K562 (cell line): ENCODE data around the gene RUNX3. TPM values are rescaled to one million over a fixed set of nuclear protein-coding genes. Genes with fewer than 3 reads are reported as not detected.

ENCODE experiments used
- ATAC-seq: fragments of 200-7000 bp; cut with Tn5 transposase; 3 replicates; pipeline ENCODE4 v1.9.1; 2020; ENCODE audit warnings: moderate library complexity
- BruUV-seq: library from RNA; stranded (reverse); fragments of 400-500 nt; replicated peaks from 2 replicates; lab custom pipeline; 2021; lab: Mats Ljungman, UMichigan
- CTCF ChIA-PET: fragments of 300-600 bp; formaldehyde crosslinking; extraction: SDS; loops from one replicate; lab custom pipeline; 2021; ENCODE audit warnings: low intra/inter-chr PET ratio; lab: Yijun Ruan, JAX
- POLR2A ChIA-PET: fragments of 300-600, 350-650 bp; sonication (Branson Sonifier 250); formaldehyde crosslinking; extraction: SDS; loops from one replicate; lab custom pipeline; 2021; ENCODE audit warnings: antibody characterized with exemption, inconsistent platforms; lab: Yijun Ruan, JAX
- DNase-seq, 4 experiments: peaks; one replicate each; pipeline versions ENCODE4 v3.0.0 to v3.0.0-alpha.2; 2011 to 2018; ENCODE audit warnings: low spot score in 3 of 4, mixed read lengths in 3 of 4; ENCODE audit errors: extremely low read depth in 1 of 4
- FAIRE-seq: peaks from 2 replicates; lab custom pipeline; 2011; peaks lifted over from hg19 to GRCh38; lab: Jason Lieb, UNC
- H2AFZ ChIP-seq: 2 replicates; pipeline ENCODE4 v1.6.0; 2011; ENCODE audit warnings: low read depth, low read length, control low read depth, inconsistent platforms
- H3K27ac ChIP-seq: fragments of 200-600 bp; 3 replicates; pipeline ENCODE4 v1.8.0; 2011; ENCODE audit warnings: low read depth, mild to moderate bottlenecking, control low read depth, inconsistent platforms, low read length, moderate library complexity, mixed read lengths; ENCODE audit errors: extremely low read depth
- H3K27me3 ChIP-seq, 2 experiments: fragments of 300-600 bp in 1 of 2; 2 replicates in 1 of 2; 3 replicates in 1 of 2; pipeline versions ENCODE4 v1.6.0 to v1.8.0; 2011; ENCODE audit warnings: inconsistent platforms in 2 of 2, low read length in 2 of 2, mild to moderate bottlenecking in 1 of 2, mixed read lengths in 1 of 2, moderate library complexity in 1 of 2; ENCODE audit not compliant: control insufficient read depth in 2 of 2, insufficient read depth in 2 of 2
- H3K36me3 ChIP-seq: fragments of 300-600 bp; 3 replicates; pipeline ENCODE4 v1.8.0; 2011; ENCODE audit warnings: mild to moderate bottlenecking, low read length, inconsistent platforms; ENCODE audit not compliant: control insufficient read depth, insufficient read depth
- H3K4me1 ChIP-seq, 2 experiments: fragments of 200-600 bp in 1 of 2; replicated peaks in 1 of 2; 2 replicates in 1 of 2; 3 replicates in 1 of 2; pipeline versions ENCODE4 v1.5.1 to v1.8.0; 2011; ENCODE audit warnings: inconsistent platforms in 2 of 2, low read length in 2 of 2, mild to moderate bottlenecking in 1 of 2, mixed read lengths in 1 of 2, moderate library complexity in 1 of 2; ENCODE audit not compliant: control insufficient read depth in 2 of 2, insufficient read depth in 2 of 2
- H3K4me2 ChIP-seq: 2 replicates; pipeline ENCODE4 v1.6.1; 2011; ENCODE audit warnings: low read length, control low read depth, inconsistent platforms, mixed read lengths; ENCODE audit not compliant: insufficient read depth
- H3K4me3 ChIP-seq: fragments of 200-600 bp; sonication (generic), shearing (Covaris generic); 2 replicates; pipeline ENCODE4 v1.5.1; 2016; ENCODE audit warnings: control low read depth, inconsistent platforms
- H3K79me2 ChIP-seq: fragments of 200-600 bp; 3 replicates; pipeline ENCODE4 v1.8.0; 2011; ENCODE audit warnings: low read length, inconsistent platforms; ENCODE audit not compliant: control insufficient read depth, insufficient read depth
- H3K9ac ChIP-seq, 2 experiments: 2 replicates each; pipeline versions ENCODE4 v1.6.0 to v1.6.1; 2011; ENCODE audit warnings: low read depth in 2 of 2, low read length in 2 of 2, control low read depth in 1 of 2, inconsistent platforms in 1 of 2, mild to moderate bottlenecking in 1 of 2, mixed read lengths in 1 of 2; ENCODE audit not compliant: insufficient read depth in 1 of 2
- H3K9me1 ChIP-seq: one replicate; pipeline ENCODE4 v1.6.0; 2011; ENCODE audit warnings: inconsistent platforms, mild to moderate bottlenecking, low read length, moderate library complexity; ENCODE audit not compliant: control insufficient read depth, insufficient read depth
- H3K9me3 ChIP-seq: replicated peaks from 2 replicates; pipeline ENCODE4 v1.5.1; 2011; ENCODE audit warnings: low read depth, low read length, inconsistent platforms; ENCODE audit not compliant: control insufficient read depth, insufficient read depth
- H4K20me1 ChIP-seq: replicated peaks from 2 replicates; pipeline ENCODE4 v1.6.1; 2011; ENCODE audit warnings: low read length, inconsistent platforms, mixed read lengths; ENCODE audit not compliant: control insufficient read depth, insufficient read depth
- ADNP ChIP-seq: fragments of 200-800 bp; sonication (Bioruptor generic); IDR thresholded peaks from 2 replicates; pipeline ENCODE4 v1.6.1; 2016; ENCODE audit warnings: missing genetic modification characterization, missing compliant biosample characterization
- C11orf30 ChIP-seq: fragments of 450-650 bp; IDR thresholded peaks from 2 replicates; pipeline ENCODE4 v1.6.1; 2016; ENCODE audit warnings: low read depth, mild to moderate bottlenecking
- CBFB ChIP-seq: sonication (generic); formaldehyde crosslinking; IDR thresholded peaks from 2 replicates; pipeline ENCODE4 v1.4.0; 2020; ENCODE audit warnings: mild to moderate bottlenecking, missing genetic modification reagents
- E2F1 ChIP-seq: sonication (generic); formaldehyde crosslinking; IDR thresholded peaks from 2 replicates; pipeline ENCODE4 v1.8.1; 2023; ENCODE audit warnings: mild to moderate bottlenecking, missing genetic modification reagents, moderate library complexity
- GABPB2 ChIP-seq: fragments of 250-450 bp; sonication (Bioruptor Pico); conservative IDR thresholded peaks from 2 replicates; pipeline ENCODE4 v1.5.1; 2021; ENCODE audit warnings: mild to moderate bottlenecking
- HNRNPLL ChIP-seq: fragments of 200-400 bp; formaldehyde crosslinking; IDR thresholded peaks from 2 replicates; pipeline ENCODE4 v1.6.1; 2017; ENCODE audit warnings: low read length, low read depth, mild to moderate bottlenecking; ENCODE audit not compliant: poor library complexity, severe bottlenecking
- ILF3 ChIP-seq: fragments of 450-650 bp; IDR thresholded peaks from 2 replicates; pipeline ENCODE4 v1.6.1; 2018; ENCODE audit warnings: antibody characterized with exemption, mild to moderate bottlenecking, moderate library complexity, borderline replicate concordance
- IRF2 ChIP-seq: sonication (generic); formaldehyde crosslinking; IDR thresholded peaks from 2 replicates; pipeline ENCODE4 v1.8.1; 2022; ENCODE audit warnings: mild to moderate bottlenecking, missing genetic modification reagents
- PYGO2 ChIP-seq: fragments of 450-650 bp; IDR thresholded peaks from 2 replicates; pipeline ENCODE4 v1.6.1; 2016; ENCODE audit warnings: mild to moderate bottlenecking, missing genetic modification characterization, moderate library complexity, missing compliant biosample characterization
- RFX7 ChIP-seq: fragments of 250-450 bp; sonication (Bioruptor Pico); IDR thresholded peaks from 2 replicates; pipeline ENCODE4 v1.5.1; 2021; ENCODE audit warnings: mild to moderate bottlenecking
- YBX1 ChIP-seq: fragments of 450-650 bp; IDR thresholded peaks from 2 replicates; pipeline ENCODE4 v1.7.1; 2016; ENCODE audit warnings: mild to moderate bottlenecking
- ZKSCAN8 ChIP-seq: fragments of 200-800 bp; sonication (Bioruptor generic); IDR thresholded peaks from 2 replicates; pipeline ENCODE4 v1.6.1; 2016; ENCODE audit warnings: missing genetic modification characterization, missing compliant biosample characterization
- ZNF354B ChIP-seq: fragments of 250-450 bp; sonication (Bioruptor Pico); IDR thresholded peaks from 2 replicates; pipeline ENCODE4 v1.4.0; 2020
- WGBS: fragments of 100-300 bp; shearing (Covaris generic); methylation state at CpG from one replicate; pipeline ENCODE4 v1.1.6; 2016; ENCODE audit warnings: low coverage, mixed read lengths; ENCODE audit not compliant: insufficient coverage; ENCODE audit errors: missing lambda C conversion rate; 5-methylcytosine and 5-hydroxymethylcytosine counted together
- in situ Hi-C: fragments of 300-500 bp; cut with MboI; formaldehyde crosslinking; loops from 4 replicates; pipeline ENCODE4 v1.15.0; 2018; ENCODE audit warnings: inconsistent platforms, mixed read lengths
- intact Hi-C: fragments of 100-400 bp; cut with micrococcal nuclease; formaldehyde crosslinking; loops from 2 replicates; pipeline ENCODE4 v1.14.2; 2022
- polyA plus RNA-seq, 8 experiments: library from polyadenylated mRNA; depleted of rRNA in 4 of 8; stranded (reverse) in 5 of 8; unstranded in 3 of 8; fragments of >200 nt; fragmentation: Nextera tagmentation in 2 of 8; fragmentation: Illumina TruSeq in 1 of 8; extraction: Ambion mirVana in 2 of 8; extraction: Trizol in 1 of 8; gene quantifications; 2 replicates each; pipeline versions ENCODE4 v1.2.1 to v1.2.3, GENCODE V29; 2011 to 2014; ENCODE audit warnings: inconsistent platforms in 1 of 8, missing spikeins in 1 of 8
- total RNA-seq, 7 experiments: library from RNA; depleted of rRNA in 6 of 7; stranded (reverse); fragments of >200 nt in 6 of 7; fragmentation: Illumina TruSeq in 2 of 7; extraction: Trizol in 2 of 7; gene quantifications; 2 replicates each; pipeline versions ENCODE4 v1.2.1 to v1.2.3, GENCODE V29; 2011 to 2021; ENCODE audit warnings: low replicate concordance in 1 of 7
- TF ChIP-seq, protein P1 (sequence below): fragments of 450-650 bp; IDR thresholded peaks from 2 replicates; pipeline ENCODE4 v1.6.1; 2018; ENCODE audit warnings: mild to moderate bottlenecking, low read depth; ENCODE audit not compliant: partially characterized antibody
- TF ChIP-seq, protein P2 (sequence below): fragments of 450-650 bp; IDR thresholded peaks from 2 replicates; pipeline ENCODE4 v1.7.0; 2016; ENCODE audit warnings: borderline replicate concordance
- TF ChIP-seq, protein P3 (sequence below): IDR thresholded peaks from 3 replicates; pipeline ENCODE4 v1.6.1; 2011; ENCODE audit warnings: borderline replicate concordance, mild to moderate bottlenecking; ENCODE audit not compliant: insufficient read length, insufficient read depth

Gene RUNX3
- total and polyA plus RNA-seq, 9 of the 15 experiments (the other 6 are each of a cell fraction or from before 2014, with no cell fraction given), result 0.01 to 0.64 (median 0.09) TPM

DNA sequence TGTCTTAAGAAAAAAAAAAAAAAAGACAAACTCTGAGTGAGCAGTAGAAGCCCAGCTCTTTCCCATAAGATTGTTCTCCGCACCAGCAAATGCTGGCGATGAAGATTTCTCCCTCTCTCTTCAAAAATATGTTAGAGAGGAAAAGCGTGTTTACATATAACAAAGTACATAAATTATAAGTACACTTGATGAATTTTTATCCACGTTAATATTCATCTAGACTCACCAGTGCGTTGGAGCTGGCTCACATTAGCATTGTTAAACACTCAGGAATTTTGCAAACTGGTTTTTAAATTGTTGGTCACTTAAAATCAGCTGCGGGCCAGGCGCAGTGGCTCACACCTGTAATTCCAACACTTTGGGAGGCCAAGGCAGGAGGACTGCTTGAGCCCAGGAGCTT is 56.0 kb downstream of the RUNX3 start:
- Histone ChIP-seq H3K79me2 (no peaks in the 10 kb centered on the region), H3K9ac (no peak overlapping the region), H3K9me1 (no peaks in the 10 kb centered on the region), H3K36me3 (no peaks in the 10 kb centered on the region), H3K27me3 (peaks cover 45 to 51% of the 10 kb centered on the region in 2 experiments), H2AFZ (no peak overlapping the region), H3K4me1 (peaks cover 0 to 3% of the 10 kb centered on the region in 2 experiments; a peak in 2 of 5 replicates), H3K4me2 (no peak overlapping the region), H4K20me1 (0 out of 2 replicates have a peak, but pooled peaks cover 10% of the 10 kb centered on the region), H3K9me3 (no peaks in the 10 kb centered on the region)
- FAIRE-seq (no peak), ATAC-seq (no peak), DNase-seq (no peak)
- no TSS peak for BruUV-seq
- CTCF ChIA-PET, result interaction anchor here (0.7 kb wide), 1 partner anchor 668 kb away, joined by 4 read pairs; no protein-coding TSS in a partner anchor
- in situ Hi-C loops (no loop called here), intact Hi-C loops (no loop called here)
- 2% methylated on average over 7 of the region's 7 CpGs for WGBS
- POLR2A ChIA-PET, result no interaction called here
- TF ChIP-seq, protein P1, sequence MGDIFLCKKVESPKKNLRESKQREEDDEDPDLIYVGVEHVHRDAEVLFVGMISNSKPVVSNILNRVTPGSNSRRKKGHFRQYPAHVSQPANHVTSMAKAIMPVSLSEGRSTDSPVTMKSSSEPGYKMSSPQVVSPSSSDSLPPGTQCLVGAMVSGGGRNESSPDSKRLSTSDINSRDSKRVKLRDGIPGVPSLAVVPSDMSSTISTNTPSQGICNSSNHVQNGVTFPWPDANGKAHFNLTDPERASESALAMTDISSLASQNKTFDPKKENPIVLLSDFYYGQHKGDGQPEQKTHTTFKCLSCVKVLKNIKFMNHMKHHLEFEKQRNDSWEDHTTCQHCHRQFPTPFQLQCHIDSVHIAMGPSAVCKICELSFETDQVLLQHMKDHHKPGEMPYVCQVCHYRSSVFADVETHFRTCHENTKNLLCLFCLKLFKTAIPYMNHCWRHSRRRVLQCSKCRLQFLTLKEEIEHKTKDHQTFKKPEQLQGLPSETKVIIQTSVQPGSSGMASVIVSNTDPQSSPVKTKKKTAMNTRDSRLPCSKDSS, result no peak
- TF ChIP-seq IRF2 (CRISPR knock-in tag), result no peak
- no peak for TF ChIP-seq ADNP
- TF ChIP-seq HNRNPLL, result no peak
- no peak for TF ChIP-seq RFX7 (CRISPR knock-in tag)
- no peak for TF ChIP-seq ZNF354B
- TF ChIP-seq, protein P2, sequence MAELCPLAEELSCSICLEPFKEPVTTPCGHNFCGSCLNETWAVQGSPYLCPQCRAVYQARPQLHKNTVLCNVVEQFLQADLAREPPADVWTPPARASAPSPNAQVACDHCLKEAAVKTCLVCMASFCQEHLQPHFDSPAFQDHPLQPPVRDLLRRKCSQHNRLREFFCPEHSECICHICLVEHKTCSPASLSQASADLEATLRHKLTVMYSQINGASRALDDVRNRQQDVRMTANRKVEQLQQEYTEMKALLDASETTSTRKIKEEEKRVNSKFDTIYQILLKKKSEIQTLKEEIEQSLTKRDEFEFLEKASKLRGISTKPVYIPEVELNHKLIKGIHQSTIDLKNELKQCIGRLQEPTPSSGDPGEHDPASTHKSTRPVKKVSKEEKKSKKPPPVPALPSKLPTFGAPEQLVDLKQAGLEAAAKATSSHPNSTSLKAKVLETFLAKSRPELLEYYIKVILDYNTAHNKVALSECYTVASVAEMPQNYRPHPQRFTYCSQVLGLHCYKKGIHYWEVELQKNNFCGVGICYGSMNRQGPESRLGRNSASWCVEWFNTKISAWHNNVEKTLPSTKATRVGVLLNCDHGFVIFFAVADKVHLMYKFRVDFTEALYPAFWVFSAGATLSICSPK, result no peak
- TF ChIP-seq ILF3, result no peak
- TF ChIP-seq, protein P3, sequence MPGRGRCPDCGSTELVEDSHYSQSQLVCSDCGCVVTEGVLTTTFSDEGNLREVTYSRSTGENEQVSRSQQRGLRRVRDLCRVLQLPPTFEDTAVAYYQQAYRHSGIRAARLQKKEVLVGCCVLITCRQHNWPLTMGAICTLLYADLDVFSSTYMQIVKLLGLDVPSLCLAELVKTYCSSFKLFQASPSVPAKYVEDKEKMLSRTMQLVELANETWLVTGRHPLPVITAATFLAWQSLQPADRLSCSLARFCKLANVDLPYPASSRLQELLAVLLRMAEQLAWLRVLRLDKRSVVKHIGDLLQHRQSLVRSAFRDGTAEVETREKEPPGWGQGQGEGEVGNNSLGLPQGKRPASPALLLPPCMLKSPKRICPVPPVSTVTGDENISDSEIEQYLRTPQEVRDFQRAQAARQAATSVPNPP, result no peak
- no peak for TF ChIP-seq GABPB2 (CRISPR knock-in tag)
- TF ChIP-seq ZKSCAN8, result no peak
- TF ChIP-seq CBFB (CRISPR knock-in tag), result no peak
- TF ChIP-seq E2F1 (CRISPR knock-in tag), result no peak
- TF ChIP-seq YBX1, result no peak
- no peak for TF ChIP-seq C11orf30
- no peak for TF ChIP-seq PYGO2 (tag)
- TF ChIP-seq, all 486 proteins: peak for 0
- Histone ChIP-seq H3K27ac (no peak overlapping the region), H3K4me3 (no peak overlapping the region)
